DMS153 treated with DMSO at 0.1 percent for 48 hours (cell line): ENCODE results near the gene GARIN5B.

Source experiments
- DNase-seq: peaks from one replicate; lab custom pipeline; 2025; ENCODE audit not compliant: unreplicated experiment; lab: John Stamatoyannopoulos, UW

The GARIN5B gene

DNA sequence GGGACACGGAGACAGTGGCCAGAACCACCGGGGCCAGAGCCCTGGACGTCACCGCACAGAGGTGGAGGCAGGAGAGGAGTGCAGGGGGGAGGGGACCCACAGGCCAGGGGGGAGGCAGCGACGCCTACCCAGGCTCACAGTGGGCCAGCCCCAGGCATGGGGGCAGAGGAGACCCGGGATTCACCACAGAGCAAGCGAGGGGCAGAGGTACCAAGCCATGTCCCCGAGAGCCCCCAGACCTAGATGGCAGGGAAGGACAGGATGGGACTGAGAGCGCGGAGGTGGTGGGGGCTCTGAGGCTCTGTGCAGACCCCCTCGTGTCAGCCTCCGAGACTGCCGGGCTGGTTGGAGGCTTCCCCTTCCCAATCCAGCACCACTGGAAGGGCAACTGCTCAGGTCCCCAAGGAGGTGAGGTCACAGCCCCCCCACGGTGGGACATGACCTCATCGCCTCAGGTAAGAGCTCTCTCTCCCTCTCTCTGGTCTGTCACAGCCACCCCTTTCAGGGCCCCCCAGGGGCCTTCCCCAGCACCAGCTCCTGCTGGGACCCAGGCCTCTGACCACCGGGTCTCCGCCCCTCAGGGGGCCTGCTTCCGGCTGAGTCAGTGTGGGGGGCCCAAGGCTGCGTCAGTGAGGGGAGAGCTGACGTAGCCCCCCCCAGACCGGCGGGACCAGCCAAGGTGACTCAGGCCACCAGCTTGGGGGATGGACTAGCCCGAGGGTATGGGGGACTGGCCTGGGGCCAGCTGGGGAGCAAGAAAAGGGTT is 9.4 kb upstream of the GARIN5B start:
- no peak for DNase-seq

DNA sequence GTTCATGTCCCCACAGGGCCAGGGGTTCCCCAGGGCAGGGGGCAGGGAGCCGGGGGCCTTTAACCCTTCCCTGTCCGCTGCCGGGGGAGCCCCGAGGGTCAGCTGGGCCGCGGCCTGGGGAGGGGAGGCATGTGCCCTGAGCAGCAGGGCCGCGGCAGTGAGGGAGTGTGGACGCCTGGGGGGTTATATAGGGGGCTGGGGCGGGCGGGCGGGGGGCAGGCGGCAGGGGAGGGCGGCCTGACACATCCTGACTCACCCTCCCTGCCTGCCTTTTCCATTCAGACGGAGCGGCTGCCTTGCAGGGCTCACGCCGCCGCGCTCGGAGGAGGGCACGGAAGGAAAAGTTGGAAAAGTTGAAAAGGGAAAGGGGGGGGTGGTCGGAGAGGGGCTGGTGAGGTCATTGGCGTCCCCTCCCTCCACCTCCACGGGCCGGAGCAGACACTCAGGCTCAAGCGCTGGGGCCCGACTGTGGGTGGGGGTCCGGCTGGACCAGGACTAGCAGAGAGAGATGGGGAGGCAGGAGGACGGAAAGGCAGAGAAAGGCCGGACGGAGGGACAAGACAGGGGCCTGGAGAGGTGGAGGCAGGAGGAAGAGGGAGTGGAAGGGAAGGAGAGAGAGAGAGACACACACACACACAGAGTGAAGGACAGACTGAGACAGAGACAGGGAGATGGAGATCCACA is 7.4 kb upstream of the GARIN5B start, which contains the start of gene IL11:
TSS of gene IL11 (minus strand) at position 159 of the 684 bp plus-strand sequence. CDS start at position 6, 153 bp downstream.
- DNase-seq = no peak

DNA sequence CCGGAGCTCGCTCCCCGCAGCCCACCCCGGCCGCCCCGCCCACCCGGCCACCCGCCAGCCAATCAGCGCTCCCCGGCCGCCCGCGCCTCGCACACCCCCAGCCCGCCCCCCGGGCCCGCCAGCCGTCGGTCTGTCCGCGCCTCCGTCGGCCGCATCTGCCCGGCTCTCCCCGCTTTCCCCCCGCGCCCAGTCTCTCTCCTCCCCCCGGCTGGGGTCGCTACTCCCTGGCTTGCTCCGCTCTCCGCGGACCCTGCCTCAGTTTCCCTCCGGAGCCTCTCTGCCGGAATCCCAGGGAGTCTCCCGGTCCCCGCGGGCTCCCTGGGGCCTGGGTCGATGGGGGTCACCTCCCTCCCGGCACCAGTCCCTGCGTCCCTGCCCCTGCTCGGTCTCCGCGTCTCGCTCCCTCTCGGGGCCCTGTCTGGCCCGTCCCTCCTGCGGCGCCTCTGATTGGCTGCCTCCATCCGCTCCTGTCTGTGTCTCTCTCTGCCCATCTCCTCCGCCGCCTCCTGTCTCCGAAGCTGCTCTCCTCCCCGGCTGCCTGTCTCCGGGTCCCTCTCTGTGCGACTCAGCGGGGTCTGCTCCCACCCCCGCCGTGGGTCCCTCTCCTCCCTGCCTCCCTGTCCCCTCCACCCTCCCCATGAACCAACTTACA is 6.7 kb upstream of the GARIN5B start:
- no peak for DNase-seq

DNA sequence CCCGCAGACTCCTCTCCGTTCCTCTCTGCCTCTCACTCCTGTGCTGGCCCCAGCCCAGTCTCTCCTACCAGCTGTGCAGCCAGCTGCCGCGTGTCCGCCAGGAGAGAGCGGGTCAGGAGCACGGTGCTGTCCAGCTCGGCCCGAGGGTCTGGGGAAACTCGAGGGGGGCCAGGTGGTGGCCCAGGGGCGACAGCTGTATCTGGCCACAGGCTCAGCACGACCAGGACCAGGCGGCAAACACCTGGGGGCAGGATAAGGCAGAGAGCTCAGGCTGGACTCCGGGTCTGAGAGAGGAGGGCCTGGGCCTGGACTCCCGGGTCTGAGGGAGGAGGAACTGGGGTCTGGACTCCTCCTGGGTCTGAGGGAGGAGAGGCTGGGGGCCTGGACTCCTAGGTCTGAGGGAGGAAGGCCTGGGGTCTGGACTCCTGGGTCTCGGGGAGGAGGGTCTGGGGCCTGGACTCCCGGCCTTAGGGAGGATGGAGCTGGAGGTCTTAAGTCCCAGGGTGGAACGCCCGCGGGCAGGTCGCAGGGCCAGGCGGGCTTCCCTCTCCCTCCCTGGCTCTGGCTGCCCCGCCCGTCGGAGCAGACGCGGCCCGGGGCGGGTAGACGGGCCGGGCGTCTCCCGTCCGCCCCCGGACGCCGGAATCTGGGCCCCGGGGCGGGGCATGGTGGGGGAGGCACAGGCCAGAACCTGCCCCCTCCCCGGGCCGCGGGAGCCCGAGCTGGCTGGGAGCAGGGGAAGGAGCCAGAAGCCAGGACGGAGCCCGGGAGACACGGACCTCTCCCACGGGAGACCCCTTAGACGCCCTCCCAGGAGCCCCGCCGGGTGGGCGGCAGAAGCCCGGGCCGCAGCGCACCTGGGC is 5.9 kb upstream of the GARIN5B start:
- no peak for DNase-seq

DNA sequence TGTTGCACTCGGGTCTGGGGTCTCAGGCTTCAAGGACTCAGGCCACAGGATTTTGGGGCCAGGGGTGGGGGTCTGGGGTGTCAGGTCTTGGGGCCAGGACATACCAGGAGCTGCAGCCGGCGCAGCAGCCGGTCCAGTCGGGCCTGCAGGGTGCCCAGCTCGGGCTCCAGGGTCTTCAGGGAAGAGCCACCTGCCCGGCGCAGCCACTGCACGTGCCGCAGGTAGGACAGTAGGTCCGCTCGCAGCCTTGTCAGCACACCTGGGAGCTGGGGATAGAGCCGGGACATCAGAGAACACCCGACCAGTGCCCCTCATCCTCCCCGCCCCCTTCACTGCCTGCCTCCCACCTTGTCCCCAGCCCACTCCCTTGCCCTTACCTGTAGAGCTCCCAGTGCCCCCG is 5.0 kb upstream of the GARIN5B start:
- DNase-seq = no peak

DNA sequence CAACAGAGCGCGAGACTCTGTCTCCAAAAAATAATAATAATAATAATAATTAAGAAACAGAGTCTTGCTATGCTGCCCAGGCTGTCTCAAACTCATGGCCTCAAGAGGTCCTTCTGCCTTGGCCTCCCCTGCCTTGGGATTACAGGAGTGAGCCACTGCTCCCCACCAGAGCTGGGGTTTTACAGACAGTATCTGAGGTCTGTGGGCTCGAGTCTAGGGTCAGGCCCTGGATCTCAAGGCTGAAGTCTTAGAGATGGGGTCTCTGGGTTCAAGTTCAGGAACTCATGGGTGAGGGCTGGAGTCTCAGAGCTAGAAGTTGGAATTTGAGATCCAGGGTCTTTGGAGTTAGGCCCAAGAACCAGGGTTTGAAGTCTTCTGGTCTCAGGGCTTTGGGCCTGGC is 3.7 kb upstream of the GARIN5B start:
- DNase-seq = no peak

DNA sequence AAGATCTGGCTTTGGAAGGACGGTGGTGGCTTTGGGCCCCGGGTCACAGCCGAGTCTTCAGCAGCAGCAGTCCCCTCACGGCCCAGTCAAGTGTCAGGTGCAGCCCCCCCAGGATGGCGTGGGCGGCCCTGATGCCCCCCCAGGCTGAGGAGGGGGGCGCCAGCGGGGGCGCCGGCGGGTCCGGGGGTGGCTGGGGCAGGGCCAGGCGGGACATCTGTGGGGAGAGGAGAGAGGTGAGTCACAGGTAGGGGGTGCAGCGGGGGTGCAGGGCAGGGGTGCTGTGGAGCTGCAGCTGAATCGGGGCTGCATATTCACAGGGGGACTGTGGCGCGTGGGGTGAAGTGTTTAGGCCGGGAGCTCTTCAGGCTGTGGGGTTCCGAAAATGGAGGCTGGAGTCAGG is 2.9 kb upstream of the GARIN5B start:
- no peak for DNase-seq

DNA sequence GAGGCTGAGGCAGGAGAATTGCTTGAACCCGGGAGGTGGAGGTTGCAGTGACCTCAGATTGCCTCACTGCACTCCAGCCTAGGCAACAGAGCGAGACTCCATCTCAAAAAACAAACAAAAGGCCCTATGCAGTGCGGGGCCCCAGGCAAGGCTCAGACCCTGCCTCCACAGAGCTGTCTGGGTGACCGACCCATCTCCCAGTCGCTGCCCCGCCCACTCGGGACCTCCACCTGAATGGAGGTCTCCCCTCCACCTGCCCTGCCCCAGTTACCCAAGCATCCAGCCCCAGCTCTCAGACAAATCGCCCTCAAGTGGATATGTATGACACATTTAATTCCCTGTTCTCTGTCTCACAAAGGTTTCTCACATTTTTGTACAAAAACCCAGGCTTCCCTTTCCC is 2.2 kb upstream of the GARIN5B start:
- DNase-seq = no peak

DNA sequence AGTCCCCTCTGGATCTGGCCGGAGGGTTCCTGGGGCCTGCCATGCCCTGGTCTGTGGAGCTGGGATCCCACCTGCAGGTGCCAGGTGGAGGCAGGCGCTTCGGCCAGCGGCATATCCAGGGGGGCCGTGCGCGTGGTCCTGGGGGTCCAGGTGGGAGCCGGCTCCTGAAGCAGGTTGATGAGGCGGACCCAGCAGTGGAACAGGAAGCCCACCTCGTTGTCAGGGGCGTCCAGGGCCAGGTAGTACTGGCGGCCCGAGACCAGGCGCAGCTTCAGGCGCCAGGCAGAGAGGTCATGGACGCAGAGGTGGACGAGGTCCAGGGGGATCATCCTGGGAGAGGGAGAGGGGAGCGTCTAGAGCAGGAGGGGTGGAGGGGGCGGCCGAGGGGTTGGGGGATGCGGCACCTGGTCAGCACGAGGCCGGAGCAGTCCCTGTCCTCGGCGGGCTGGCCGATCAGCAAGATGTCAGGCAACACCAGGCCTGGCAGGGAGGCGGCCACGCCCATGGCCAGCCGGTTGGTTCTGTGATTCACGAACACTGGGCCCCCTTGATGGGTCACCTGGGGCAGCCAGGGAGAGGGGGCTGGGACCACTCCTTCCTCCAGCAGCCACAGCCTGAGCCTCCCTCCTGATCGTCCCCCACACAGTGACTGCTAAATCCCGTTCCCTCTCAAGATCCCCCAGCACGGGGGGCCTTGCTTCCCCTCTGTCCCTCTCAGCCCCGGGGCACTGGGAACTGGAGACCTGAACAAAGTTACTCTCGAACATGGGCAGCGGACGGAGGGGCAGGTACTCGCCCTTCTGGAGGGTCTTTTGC is 678 bp downstream of the GARIN5B start:
- no peak for DNase-seq

DNA sequence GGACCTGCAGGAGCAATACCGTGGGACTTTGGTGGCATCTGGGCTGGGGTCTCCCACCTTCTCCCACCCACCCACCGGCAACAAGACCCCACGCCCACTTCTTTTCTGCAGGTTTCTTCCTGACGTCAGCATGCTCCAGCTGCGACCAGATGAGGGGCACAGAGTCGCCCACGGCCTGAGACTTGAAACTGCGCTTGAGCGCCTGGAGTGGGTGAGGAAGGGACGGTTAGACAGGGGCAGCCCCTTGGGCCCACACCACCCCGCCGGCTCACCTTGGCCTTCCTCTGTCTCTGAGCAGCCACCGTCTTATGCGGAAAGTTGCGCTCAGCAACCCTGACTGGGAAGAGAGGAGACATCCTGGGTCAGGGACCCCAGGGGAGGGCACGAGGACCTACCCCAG is 2.2 kb downstream of the GARIN5B start:
- DNase-seq = no peak

DNA sequence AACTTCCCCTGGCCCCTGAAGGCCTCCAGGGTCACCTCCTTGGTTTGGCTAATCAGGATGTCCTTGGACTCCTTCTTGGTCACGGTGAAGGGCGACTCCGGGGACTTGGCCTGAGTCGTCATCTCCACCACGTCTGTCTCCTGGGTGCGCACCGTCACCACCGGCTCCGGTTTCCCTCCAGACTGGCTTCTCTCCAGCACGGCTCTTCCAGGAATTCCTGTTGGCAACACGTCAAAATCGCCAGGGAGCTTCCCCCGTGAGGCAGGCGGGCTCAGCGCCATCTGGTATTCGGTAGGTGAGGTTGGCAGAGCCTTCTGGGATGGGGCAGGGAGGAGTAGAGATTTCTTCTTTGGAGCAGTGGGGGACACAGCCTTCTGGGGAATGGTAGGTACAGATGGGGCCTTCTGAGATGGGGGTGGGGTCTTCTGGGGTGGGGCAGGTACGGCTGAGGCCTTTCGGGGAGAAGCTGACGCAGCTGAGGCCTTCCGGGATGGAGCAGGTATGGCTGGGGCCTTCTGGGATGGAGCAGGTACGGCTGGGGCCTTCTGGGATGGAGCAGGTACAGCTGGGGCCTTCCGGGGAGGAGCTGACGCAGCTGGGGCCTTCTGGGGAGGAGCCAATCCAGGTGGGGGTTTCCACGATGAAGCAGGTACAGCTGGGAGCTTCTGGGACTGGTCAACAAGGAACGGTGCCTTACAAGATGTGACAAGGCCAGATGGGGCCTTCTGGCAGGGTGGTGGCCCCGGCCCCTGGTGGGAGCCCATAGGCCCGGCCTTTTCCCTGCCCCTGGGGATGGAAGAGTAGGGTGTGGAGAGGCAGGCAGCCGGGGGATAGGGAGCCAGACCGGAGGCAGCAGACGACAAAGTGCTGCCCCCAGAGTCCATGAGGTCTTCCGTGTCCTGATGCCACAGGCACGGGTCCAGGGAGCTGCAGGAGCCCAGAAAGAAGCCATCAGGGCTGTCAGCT is 3.8 kb downstream of the GARIN5B start:
- no peak for DNase-seq

DNA sequence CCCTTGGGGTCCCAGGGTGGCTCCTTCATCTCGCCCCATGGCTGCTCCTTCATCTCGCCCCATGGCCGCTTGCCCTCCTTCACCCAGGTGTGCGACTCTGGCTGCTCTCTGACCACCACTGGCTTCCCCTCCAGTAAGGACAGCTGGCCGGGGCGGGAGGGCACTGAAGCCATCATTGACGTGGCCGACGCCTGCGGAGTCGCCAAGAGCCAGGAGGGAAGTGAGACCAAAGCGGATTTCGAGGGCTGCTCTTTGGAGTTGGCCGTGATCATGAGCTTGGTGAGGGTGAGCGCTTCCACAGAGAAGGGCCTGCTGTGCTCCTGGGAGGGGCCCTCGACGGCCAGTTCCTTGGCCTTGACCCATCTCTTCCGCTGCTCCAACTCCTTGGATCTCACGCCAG is 4.6 kb downstream of the GARIN5B start:
- DNase-seq = no peak

DNA sequence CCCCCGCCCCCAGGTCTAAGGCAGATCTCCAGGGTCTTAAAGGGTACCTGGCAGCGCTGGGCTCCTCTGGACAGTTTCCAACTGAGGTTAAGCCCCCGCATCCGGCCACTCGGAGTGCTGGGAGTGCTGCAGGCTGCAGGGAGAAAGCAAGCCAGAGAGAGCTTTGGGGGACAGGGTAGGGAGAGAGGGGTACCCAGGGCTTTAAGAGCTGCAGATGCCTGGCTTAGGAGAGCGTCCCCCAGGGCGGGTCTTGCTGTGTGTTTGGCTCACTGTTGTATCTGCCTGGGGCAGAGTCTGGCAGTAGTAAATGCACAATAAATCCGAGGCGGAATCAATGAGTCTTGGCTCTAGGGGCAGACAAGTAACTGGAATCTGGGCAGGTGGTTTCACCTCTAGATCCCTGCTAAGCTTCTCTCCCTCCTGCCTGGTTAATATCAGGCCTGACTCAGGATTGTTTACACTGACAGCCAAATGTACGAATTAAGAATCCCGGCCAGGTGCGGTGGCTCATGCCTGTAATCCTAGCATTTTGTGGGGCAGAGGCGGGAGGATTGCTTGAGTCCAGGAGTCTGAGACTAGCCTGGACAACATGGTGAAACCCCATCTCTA is 7.7 kb downstream of the GARIN5B start:
- no peak for DNase-seq

DNA sequence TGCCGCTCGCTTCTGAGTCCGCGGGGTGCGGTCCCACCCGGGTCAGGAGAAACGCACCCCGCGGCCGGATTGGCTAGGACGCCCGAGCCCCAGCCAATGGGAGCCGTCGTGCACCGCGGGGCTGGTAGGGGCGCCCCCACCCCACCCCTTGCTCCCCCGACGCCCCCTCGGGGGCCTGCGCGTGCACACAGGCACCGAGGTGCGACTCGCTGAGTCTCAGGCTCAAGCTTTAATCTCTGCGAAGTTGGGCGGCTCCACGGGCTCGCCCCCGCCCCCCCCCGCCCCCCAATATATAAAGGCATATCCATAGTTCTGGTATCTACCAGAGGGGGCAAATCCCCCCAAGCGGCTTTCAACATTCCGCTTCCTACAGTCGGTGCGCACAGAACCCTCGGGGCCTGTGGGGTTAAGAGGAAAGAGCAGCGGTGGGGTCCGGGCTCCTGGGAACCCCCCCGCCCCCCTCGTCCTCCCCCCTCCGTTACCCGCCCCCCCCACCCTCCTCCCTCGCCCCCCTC is 8.3 kb downstream of the GARIN5B start, which contains the start of gene COX6B2:
TSS of gene COX6B2 (minus strand) at position 22 of the 515 bp plus-strand sequence. CDS start 198 bp downstream, outside the sequence.
- DNase-seq = no peak

DNA sequence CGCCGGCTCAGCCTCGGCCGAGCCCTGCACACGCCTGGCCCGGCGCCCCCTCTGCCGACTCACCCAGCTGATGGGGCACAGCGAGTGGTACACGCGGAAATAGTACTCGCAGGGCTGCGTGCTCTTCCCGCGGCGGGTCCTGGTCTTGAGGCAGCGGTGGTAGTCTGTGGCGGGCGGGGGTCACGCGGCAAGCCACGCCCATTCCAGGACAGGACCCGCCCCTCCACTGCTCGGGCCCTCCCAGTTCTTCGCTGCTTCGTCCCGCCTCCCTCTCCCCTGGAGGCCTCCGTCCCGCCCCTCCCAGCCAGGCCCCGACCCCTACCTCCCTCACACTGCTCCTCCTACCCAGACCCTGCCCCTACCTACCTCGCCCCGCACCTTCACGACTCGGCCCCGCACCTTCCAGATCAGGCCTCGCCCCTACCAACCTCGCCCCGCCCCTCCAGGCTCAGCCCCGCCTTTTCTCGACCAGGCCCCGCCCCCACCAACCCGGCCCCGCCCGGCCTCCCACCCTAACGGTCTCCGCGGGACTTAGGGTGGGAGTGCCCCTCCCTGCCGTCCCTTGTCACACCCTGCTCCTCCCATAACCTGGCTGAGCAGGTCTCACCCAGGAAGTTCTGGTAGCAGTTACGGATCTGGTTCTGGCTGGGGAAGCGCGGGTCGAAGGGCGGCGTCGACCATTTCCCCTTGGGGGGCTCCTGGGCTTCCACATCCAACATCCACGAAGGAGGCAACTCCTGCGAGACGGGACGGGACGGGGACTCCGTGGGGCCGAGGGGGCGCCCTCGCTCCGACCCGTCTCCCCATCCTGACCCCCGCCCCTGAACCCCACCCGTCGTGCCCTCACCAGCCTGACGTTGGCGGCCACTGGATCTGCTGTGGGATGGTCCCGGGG is 9.0 kb downstream of the GARIN5B start:
- peak; percentile 28 for DNase-seq

DNA sequence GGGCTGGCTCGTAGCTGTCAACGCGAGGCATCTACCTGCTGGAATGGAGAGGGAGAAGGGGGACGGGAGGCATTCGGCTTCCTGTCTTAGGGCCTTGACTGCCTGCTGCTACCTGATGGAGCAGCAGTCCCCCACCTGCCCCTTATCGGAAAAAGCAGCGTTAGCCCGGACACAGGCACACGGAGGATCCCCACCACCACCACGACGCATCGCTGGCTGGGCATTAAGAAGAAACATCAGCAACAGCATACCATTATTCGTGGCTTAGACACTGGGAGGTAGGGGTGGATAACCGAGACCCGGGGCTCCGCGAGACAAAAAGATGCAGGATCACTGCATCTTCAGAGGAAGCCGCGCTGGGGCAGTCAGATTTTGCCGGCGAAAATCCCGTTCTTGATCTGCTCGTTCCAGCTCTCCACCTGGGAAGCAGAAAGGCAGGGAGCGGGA is 9.7 kb downstream of the GARIN5B start:
- DNase-seq = no peak

DNA sequence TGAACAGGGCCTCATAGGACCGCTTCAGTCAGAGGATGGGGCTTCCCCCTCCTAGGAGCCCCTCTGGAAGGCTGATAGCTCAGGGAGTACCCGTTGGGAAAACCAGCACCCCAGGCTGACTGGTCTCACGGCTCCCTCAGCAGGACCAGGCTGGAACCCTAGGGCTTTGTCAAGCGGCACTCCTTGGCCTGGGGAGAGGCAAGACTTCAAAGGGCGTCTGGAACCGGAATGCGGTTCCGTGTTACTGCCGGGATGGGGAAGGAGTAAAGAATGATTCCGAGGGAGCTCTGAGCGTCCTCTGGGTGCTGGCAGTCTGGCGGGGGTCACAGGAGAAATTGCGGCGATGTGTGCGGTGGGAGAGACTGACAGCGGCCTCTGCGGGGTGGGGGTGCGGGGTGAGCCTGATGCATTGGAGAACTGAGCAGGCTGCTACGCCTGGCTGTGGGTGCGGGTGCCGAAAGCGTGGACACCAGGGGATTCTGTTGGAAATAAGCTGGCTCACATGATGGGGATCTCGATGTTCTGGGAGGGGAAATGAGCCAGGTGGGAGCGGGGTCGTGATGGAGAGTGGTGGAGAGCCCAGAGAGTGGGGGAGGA is 10.4 kb downstream of the GARIN5B start:
- no peak for DNase-seq
